Epithelial cell of esophagus (primary cell): Measurements from ENCODE around the gene TEK.
"Not testable (repeated sequence)": the region's sequence is repeated elsewhere in the genome, so short reads cannot be mapped to it uniquely, and the experiment has no call there.

Experiments used
- DNase-seq: peaks from one replicate; pipeline ENCODE4 v3.0.0; 2010; ENCODE audit warnings: low read depth
- H3K4me3 ChIP-seq: 2 replicates; pipeline ENCODE4 v1.5.1; 2011; ENCODE audit warnings: mild to moderate bottlenecking, low read length, control low read depth
- CTCF ChIP-seq: IDR thresholded peaks from 2 replicates; pipeline ENCODE4 v1.5.1; 2011; ENCODE audit warnings: low read depth, mild to moderate bottlenecking, low read length, control low read depth, inconsistent platforms; ENCODE audit not compliant: insufficient read depth; ENCODE audit errors: missing control alignments

TEK gene

GRCh38 chr9:27205198-27205597 lies 96.2 kb downstream of the TEK start:
- no peak for DNase-seq
- TF ChIP-seq CTCF = no peak
- H3K4me3 ChIP-seq = no peak overlapping the region

DNA sequence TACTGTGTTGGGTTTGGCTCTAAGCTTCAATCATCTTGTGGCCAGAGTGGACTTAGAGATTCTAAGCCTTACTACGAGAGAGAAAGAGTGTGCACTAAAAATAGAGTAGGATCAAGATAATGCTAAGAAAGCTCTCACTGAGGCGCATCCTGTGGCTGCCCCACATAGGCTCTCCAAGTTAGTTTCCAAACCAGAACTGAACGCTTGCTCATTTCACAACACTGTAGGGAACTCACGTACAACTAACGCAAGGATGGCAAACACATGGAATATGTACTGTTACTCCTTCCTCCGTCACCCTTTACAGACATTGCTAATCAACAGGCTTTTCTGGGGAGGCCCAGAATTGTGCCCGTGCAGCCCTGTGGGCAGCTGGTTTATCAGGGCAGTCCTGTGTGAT lies 97.0 kb downstream of the TEK start:
- H3K4me3 ChIP-seq = no peak overlapping the region
- DNase-seq = no peak
- no peak for TF ChIP-seq CTCF

GRCh38 chr9:27209034-27209433 lies 100.0 kb downstream of the TEK start:
- H3K4me3 ChIP-seq = no peak overlapping the region
- DNase-seq = no peak
- no peak for TF ChIP-seq CTCF

DNA sequence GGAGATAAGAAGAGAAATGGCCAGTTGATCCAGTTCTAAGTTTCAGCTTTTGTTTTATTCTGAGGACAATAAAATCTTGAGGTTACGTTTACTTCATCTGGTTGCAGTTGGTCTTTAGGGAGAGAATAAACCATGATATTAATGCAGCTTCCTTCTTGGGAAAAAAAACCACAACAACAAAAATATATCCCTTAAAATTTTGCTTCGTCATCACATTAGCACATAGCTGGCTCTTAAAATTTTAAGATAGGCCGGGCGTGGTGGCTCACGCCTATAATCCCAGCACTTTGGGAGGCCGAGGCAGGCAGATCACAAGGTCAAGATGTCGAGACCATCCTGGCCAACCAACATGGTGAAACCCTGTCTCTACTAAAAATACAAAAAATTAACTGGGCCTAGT lies 101.6 kb downstream of the TEK start:
- H3K4me3 ChIP-seq = no peak overlapping the region
- TF ChIP-seq CTCF = no peak
- no peak for DNase-seq

GRCh38 chr9:27212191-27212590 lies 103.2 kb downstream of the TEK start:
- TF ChIP-seq CTCF = no peak
- H3K4me3 ChIP-seq = no peak overlapping the region
- DNase-seq = peak; percentile 84

GRCh38 chr9:27212621-27213020 lies 103.6 kb downstream of the TEK start:
- TF ChIP-seq CTCF = no peak
- H3K4me3 ChIP-seq = no peak overlapping the region
- peak; percentile 34 for DNase-seq

DNA sequence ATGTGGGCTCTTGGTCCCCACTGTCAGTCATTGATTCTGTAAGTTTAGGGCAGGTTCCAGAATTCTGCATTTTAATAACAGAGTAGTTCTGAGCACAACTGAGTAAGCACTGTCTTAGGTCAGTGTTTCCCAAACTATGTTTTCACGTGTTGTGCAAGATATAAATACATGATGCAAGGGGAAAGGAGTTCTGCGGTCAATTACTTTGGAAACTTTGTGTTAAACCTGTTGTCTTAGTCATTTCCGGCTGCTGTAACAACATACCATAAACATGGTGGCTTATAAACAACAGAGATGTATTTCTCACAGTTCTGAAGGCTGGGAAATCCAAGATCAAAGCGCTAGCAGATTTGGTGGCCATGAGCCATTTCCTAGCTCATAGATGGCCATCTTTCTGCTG lies 118.2 kb downstream of the TEK start:
- TF ChIP-seq CTCF = no peak
- H3K4me3 ChIP-seq = no peak overlapping the region
- DNase-seq = peak; percentile 85

GRCh38 chr9:27239648-27240047 lies 130.6 kb downstream of the TEK start:
- not testable (repeated sequence) for DNase-seq, H3K4me3 ChIP-seq
